C4-2B (cell line): ENCODE data around the gene TREML2.

Experiments
- H3K27ac ChIP-seq: fragments of 450-650 bp; 2 replicates; pipeline ENCODE4 v1.5.1; 2017
- CTCF ChIP-seq: fragments of 450-650 bp; conservative IDR thresholded peaks from 2 replicates; pipeline ENCODE4 v1.5.1; 2017; ENCODE audit warnings: mild to moderate bottlenecking
- ZFX ChIP-seq: fragments of 450-650 bp; IDR thresholded peaks from 2 replicates; pipeline ENCODE4 v1.6.1; 2017

Gene TREML2

GRCh38 chr6:41232667-41233066 is 31.7 kb upstream of the TREML2 start:
- no peak overlapping the region for H3K27ac ChIP-seq
- no peak for TF ChIP-seq CTCF

- no peak for TF ChIP-seq CTCF
- no peak for TF ChIP-seq ZFX
- H3K27ac ChIP-seq: no peak overlapping the region
These were observed 30.3 kb upstream of the TREML2 start for GRCh38 chr6:41231246-41231645.

DNA sequence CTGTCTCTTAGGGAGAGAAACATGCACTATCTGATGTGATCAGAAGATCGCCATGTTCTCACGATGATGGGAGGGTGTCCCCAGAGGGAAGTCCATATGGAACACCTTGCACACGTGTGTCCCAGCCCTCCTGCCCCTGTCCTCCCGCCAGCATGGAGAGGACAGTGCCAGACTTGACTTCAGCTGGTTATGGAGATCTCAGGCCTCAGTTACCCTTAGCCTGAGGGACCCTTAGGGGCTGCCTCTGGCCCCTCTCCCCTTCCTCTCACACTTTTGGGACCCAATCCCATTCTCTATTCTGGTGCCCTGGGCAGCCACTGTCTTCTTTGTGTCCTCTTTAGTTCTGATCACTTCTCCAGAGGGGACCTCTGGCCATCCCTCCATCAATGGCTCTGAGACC is 28.8 kb upstream of the TREML2 start:
- no peak overlapping the region for H3K27ac ChIP-seq
- TF ChIP-seq ZFX (no peak), CTCF (no peak)

DNA sequence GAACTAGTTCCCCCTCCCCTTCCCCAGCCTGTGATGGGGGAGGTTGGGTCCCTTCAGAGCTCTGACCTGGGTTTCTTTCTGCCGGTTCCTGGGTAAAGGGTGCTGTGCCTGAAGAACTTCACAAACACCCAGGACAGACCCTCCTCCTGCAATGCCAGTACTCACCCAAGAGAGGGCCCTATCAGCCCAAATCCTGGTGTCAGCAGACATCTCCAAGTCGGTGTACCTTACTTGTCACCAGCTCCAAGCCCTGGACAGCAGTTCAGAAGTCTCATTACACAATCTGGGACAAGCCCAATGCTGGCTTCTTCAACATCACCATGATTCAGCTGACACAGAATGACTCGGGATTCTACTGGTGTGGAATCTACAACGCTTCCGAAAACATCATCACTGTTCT is 27.7 kb upstream of the TREML2 start:
- no peak overlapping the region for H3K27ac ChIP-seq
- no peak for TF ChIP-seq ZFX

- TF ChIP-seq CTCF (no peak), ZFX (no peak)
- H3K27ac ChIP-seq: no peak within 1 kb of the TSS
These were observed 27.1 kb upstream of the TREML2 start, which contains the start of gene TREML4 for GRCh38 chr6:41228096-41228495. TSS of gene TREML4 (plus strand) at chr6:41228349. CDS start at chr6:41228428, 79 bp downstream.

- TF ChIP-seq ZFX (no peak), CTCF (no peak)
- H3K27ac ChIP-seq: no peak overlapping the region
These were observed 25.8 kb upstream of the TREML2 start for GRCh38 chr6:41226752-41227151.

DNA sequence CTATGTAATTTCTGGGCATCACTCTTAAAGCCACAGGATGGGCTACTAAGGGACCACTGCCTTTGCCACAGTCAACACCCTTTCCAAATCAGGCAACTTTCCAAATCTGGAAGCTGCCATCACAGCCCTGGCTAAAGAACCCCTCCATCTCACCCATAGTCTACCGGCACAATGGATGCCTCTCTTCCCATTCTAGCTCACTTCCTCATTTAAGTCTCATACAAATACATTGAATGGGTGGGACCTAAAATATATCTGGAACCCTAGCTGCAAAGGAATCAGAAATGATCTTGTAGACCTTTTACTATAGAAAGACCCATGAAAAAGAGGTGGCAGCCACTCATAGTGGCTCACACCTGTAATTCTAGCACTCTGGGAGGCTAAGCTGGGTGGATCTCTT is 23.9 kb upstream of the TREML2 start:
- H3K27ac ChIP-seq: no peak overlapping the region
- TF ChIP-seq ZFX (no peak), CTCF (no peak)

DNA sequence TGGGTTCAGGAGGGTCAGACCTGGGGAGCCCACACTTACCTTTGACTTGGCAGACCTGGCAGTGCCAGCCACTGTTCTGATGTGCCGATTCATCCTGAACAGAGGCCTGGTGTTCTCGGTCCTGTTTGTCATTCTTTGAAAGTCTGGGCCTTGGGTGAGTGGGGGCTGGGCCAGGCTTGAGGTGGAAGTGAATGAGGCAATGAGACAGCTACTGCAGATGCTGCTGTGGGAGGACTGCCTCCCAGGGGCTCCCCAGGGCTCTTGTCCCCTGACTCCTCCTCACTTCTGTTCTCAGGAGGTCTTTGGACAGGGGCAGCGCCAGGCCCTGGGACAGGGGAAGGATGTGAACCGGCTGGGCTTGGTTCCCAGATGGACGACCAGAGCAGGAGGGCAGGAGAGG is 21.6 kb upstream of the TREML2 start:
- no peak for TF ChIP-seq CTCF
- TF ChIP-seq ZFX: no peak
- no peak overlapping the region for H3K27ac ChIP-seq
